Right renal cortex interstitium (tissue), 3 donors: ENCODE measurements around the gene FAT1. TPM values are rescaled to one million over a fixed set of nuclear protein-coding genes. Genes with fewer than 3 reads are reported as not detected.
A peak's percentile ranks its signal among the peaks of the same experiment; 100 is the strongest.
"Not testable (repeated sequence)": the region's sequence is repeated elsewhere in the genome, so short reads cannot be mapped to it uniquely, and the experiment has no call there.

ENCODE experiments used
- DNase-seq, 3 donors: peaks; one replicate each; pipeline ENCODE4 v3.0.0-alpha.2; 2013; ENCODE audit warnings: low read depth in 3 of 3, low spot score in 2 of 3
- polyA plus RNA-seq, 3 donors: library from polyadenylated mRNA; unstranded; fragments of 120-200 nt; gene quantifications; one replicate each; pipeline ENCODE4 v1.2.1, GENCODE V29; 2013; ENCODE audit not compliant: insufficient read length in 3 of 3

The FAT1 gene
- polyA plus RNA-seq: 100 to 1,000 TPM; 232 to 253 (median 236) TPM

DNA sequence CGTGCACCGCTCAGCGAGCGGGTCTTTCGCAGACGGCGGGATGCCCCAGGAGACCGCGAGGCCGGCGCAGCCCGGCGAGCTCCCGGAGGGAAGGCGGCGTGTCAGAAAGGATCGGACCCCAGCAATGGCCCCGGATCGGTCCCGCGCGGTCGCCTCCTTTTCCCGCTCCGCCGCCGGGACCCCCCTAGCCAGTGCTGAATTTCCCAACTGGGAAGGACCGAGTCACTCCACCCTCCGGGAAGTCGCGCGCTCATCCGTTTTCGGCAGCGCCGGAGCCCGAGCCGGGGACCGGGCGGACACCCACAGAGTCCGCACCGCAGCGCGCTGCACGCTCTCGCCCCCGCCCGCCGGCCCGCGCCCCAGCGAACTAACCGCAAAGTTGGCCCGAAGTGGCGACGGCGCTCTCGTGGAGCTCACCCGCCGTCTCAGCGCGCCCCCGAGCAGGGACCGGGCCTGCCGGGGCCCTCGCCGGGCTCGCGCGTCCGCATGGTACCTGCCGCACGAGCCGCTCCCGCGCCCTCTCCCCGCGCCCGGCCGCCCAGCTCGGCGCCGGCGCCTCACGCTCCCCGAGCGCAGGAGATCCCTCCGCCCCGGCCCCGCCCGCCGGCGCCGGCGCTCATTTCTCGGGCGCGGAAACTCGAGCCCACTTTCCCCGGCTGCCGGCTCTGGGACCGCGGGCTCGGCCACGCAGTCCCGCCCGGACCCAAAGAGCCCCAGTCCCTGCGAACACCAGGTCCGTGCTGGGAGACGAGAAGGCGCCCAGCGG, at the start of gene FAT1:
Gene FAT1 (minus strand): TSS at position 565 of the 766 bp plus-strand sequence. CDS start 14,029 bp downstream, outside the sequence.
- peak in 2 of 3 donors; percentile 67 to 72 for DNase-seq

- no peak for DNase-seq
These were observed 49.4 kb upstream of the FAT1 start for GRCh38 chr4:186772936-186773487.

DNA sequence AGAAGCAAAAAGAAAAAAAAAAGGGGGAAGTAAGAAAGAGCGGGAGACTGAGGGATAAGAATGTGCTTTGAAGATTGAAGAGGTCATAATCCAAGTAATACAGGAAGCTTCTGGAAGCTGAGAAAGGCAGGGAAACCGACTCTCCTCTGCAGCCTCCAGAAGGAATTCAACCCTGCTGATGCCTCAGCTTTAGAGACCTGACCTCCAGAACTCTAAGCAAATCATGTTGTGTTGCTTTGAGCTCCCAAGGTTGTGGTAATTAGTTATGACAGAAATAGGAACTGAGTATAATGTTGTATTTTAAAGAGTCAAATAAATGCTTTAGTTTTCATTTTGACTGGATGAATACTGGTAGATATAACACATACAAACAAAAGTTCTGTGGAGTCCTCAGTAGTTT, 48.0 kb upstream of the FAT1 start:
- DNase-seq: no peak

DNA sequence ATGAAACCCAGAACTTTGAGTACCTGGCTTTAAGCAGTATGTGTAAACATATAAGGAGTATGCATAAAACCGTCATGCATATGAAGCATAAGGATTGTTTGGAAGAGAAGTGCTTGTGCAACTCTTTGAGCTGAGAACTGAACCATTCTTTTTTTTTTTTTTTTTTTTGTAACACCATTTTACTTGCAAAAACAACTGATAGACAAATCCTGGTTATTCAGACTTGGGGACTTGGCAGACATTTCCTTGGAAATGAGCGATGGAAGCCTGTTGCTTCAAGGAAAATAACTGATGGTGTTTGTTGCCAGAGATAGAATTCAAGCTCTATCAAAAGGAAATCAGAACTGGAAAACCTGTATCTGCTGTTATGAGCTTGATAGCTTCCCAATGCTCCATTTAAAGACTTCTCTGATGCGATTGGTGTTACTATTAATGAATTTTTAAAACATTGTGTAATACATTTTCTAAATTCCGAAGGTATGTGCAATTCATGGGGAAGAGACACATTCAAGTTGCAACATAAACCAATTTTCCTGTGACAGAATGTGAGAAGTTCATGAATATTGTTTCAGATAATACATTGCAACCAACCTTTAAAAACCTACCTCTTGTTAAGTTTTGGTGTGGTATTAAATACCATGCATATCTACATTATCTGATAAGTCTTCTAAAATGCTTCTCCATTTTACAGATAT, 47.0 kb upstream of the FAT1 start:
- DNase-seq: no peak

DNA sequence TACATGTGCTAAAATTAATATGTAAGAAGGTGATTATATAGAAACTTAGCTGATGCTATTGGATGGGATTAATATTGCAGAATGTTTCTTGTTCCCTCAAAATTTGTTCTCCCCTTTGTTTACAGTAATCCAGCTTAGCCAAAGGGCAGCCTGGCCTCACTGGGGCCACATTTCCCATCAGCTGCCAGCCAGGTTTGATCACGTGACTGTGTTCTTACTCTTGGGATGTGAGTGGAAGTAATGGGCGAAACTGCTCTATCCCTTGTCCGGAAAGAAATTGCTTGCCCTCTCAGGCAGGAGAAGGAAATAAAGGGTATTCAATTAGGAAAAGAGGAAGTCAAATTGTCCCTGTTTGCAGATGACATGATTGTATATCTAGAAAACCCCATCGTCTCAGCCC, 44.1 kb upstream of the FAT1 start:
- no peak for DNase-seq

- no peak for DNase-seq
These were observed 42.3 kb upstream of the FAT1 start for GRCh38 chr4:186765673-186766546.

GRCh38 chr4:186765138-186765537, 41.5 kb upstream of the FAT1 start:
- no peak for DNase-seq

DNA sequence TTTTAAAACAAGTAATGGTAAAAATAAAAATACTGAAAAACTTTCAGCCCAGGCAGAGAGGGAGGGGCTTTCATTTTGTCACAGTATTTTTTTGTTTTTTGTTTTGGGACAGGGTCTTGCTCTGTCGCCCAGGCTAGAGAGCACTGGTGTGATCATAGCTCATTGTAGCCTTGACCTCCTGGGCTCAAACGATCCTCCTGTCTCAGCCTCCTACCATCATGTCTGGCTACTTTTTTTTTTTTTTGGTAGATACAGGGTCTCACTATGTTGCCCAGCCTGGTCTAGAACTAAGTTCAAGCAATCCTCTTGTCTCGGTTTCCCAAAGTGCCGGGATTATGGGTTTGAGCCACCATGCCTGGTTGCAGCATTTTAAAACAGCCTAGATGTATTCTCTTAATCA, 40.8 kb upstream of the FAT1 start:
- DNase-seq: no peak

DNA sequence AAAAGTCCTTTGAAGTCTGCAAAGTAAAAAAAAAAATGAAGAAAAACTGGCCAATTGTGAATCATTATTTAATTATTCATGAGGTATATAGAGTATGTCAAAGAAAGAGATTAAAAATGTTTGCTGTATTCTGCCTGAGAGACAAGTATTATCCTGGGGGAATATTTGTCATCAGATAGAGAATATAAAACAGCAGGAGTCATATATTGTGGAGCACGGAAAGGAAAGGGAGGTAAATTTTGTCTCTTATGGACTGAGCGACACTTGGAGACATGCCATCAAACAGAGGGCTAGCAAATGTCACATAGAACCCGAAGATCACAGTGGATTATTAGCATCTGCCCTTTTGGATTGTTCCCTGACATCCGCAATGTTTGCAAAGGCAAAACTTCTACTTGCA, 39.2 kb upstream of the FAT1 start:
- DNase-seq: no peak

DNA sequence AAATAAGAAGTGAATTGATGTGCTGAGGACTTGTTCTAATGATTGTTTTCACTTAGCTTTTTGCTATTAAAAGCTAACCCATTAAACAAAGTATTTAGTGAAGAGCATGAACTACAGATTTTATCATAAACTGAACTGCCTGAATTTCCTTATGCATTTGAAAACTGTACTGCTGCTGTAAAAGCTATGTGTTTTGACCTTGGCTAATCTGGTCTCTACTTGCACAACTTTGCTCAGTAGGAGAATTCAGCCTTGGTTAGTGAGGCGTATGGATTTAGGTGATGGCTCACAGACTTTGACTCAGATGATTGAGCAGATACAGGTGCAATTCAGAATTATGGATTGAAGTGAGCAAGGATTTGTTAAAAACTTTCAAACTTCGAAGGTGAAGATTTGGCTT, 38.7 kb upstream of the FAT1 start:
- no peak for DNase-seq

DNA sequence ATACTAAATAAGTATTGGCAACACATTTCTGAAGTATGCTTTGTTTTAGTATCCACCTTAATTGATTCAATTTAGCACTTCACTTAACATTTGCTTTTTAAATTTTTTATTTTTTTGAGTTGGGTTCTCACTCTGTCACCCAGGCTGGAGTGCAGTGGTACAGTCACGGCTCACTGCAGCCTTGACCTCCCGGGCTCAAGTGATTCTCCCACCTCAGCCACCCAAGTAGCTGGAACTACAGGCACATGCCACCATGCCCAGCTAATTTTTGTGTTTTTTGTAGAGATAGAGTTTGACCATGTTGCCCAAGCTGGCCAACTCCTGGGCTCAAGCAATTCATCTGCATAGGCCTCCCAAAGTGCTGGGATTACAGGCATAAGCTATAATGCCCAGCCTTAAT, 38.3 kb upstream of the FAT1 start:
- DNase-seq: not testable (repeated sequence)

DNA sequence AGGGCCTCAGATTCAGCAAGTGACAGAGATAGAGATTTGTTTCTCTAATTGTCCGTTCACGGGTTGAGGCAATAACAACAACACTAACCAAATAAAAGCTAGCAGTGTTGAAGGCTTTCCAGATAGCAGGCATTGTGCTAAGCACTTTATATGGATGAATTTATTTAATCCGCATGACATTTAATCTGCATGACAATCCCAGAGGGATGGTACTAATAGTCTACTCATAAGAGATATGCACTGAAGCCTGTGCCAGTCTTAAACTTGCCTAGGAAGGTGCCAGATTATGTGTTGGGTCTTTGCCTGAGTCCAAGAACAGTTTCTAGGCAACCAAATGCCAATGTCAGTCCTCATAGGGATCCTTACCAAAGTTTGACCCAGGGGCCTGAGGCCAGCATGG, 37.7 kb upstream of the FAT1 start:
- no peak for DNase-seq

GRCh38 chr4:186760576-186760975, 36.9 kb upstream of the FAT1 start:
- DNase-seq: no peak

DNA sequence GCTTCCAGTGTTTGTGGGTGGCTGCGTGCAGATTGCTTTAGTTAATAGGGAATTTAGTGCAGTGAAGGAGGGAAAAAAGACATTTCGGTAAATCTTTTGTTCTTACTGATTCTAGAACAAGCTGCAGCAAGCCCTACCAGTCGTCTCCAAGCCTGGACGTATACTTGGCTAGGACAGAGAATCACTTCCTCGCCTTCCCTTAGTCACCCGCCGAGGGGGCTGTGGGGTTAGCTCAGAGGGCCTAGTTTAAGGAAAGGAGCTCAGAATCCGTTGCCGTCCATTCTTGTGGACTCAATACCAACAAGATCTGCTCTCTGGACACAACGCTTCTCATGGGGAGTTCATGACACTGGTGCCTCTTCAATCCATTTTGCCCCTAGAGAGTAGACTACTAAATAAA, 36.3 kb upstream of the FAT1 start:
- no peak for DNase-seq

DNA sequence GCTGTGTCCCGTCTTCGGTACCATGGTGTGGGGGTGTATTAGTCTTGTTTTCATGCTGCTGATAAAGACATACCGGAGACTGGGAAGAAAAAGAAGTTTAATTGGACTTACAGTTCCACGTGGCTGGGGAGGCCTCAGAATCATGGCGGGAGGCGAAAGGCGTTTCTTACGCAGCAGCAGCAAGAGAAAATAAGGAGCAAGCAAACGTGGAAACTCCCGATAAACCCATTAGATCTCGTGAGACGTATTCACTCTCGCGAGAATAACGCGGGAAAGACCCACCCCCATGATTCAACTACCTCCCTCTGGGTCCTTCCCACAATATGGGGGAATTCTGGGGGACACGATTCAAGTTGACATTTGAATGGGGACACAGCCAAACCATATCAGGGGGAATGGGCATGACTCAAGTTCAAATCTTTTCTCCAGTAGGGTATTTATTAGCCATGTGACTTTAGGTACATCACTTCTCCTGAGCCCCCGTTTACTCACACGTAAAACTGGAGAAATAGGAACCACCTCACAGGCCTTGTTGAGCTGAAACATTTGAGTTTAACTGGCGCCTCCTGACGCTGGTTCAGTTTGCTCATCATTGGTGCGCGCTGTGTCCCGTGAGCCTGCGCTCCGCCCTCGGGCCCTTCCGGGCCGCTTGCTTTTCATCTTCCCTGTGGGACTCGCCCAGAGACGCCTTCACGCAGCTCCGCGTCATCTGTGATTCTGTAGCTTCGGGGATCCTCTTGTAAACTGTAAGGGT, 35.5 kb upstream of the FAT1 start:
- DNase-seq: no peak

DNA sequence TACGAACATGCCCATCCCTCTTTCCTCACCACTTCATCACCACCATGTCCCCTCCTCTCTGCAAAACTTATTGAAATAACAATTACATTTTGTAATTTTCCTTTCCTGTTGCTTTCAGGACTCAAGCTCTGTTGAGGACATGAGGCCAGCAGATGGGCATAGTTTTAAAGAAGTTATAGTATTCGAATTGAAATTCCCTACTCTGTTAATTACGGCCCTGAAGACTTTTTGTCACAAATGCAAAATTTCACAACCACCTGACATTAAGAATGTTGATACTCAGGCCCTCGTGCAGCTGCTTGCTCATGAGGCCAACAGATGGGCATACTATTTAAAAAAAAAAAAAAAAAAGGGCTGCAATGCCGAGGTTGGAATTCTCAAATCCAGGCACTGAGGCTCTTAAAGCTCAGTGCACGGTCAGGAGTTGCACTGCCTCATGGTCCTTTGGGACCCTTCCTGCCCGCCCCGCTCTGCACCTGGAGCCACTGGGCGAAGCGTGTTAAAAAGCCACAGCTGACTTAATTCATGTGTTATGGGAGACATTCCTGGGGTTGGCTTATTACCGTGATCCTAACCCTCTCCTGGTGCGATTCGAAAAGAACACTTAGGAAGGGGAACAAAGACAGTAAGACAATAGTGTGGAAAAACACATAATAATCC, 34.2 kb upstream of the FAT1 start:
- no peak for DNase-seq

GRCh38 chr4:186756550-186756949, 32.9 kb upstream of the FAT1 start:
- not testable (repeated sequence) for DNase-seq

GRCh38 chr4:186755550-186756519, 32.2 kb upstream of the FAT1 start:
- DNase-seq: no peak

DNA sequence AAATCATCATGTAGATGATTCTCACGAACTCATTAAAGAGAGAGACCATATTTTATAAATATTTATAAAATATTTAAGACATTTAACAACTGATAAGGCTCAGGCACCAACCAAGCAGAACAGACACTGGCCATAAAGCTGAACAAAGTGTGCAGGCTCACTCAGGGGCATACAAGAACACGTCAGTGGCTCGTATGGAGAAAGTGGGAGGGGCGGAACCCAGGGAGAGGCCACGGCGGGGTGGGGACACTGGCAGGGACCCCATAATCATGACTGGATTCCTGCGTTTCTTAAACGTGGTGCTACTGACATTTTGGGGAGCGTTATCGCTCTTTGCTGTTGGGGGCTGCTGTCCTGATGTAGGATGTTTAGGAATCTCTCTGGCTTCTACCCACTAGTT, 31.3 kb upstream of the FAT1 start:
- DNase-seq: no peak
